Ovary (tissue), 3 donors: ENCODE data around the gene STT3B.

ENCODE experiments used
- CTCF ChIP-seq, 3 donors: fragments of 450-650 bp in 2 of 3; fragments of 200-600 bp in 1 of 3; IDR thresholded peaks; one replicate each; pipeline versions ENCODE4 v1.5.1 to v1.8.0; 2016 to 2022; ENCODE audit warnings: antibody characterized with exemption in 3 of 3, mild to moderate bottlenecking in 1 of 3
- EP300 ChIP-seq: sonication (generic); formaldehyde crosslinking; IDR thresholded peaks from one replicate; pipeline ENCODE4 v1.6.1; 2017; ENCODE audit warnings: antibody characterized with exemption
- POLR2A ChIP-seq: fragments of 450-650 bp; IDR thresholded peaks from one replicate; pipeline ENCODE4 v1.6.1; 2017; ENCODE audit warnings: antibody characterized with exemption, mild to moderate bottlenecking, moderate library complexity
- donor health status: DM: no; HTN: no; CAD: no.

DNA sequence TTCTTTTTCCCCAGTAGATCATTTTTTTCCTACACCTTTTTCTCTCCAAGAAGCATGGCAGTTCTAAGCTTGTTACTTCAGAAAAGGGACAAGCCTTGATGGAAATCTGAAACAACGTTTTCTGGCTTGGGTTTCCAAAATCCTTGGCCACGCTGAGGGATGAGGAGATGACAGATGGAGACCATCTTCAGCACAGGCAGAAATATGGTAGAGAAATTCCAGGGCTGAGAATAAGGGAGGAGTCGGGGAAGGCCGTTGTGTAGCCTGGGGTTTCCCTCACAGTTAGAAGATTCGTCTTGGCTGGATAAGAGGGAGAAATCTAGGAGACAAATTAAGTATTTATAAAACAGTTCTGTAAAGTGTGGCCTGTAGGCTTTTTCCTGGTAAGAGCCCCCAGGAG lies 33.9 kb upstream of the STT3B start:
- TF ChIP-seq CTCF (IDR thresholded peaks at IDR 0.05) (no peak), POLR2A (no peak), EP300 (no peak)
